Measurements from ENCODE around the gene HOXB2.

The HOXB2 gene

DNA sequence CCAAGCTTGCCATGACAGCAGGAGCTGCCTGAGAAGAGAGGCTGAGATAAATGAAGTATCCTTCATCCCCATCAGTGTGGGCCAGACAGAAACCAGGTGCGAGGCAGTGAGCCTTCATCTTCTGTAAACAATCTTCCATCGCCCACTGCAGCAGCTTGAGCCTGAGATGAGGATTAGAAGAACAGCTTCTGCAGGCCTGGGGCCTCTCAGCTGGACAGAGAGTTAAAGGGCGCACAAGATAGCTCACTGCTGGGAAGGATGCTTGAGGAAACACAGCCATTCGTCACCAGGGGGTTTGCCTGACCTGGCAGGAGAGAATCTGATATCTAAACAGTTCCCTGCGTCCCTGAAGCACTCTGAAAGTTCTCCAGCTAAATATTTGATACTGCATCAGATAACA is 41.2 kb downstream of the HOXB2 start:
- no peak overlapping the region for H3K4me3 ChIP-seq (replicated peaks; ENCODE audit: low read depth, low read length)
- TF ChIP-seq, protein P1, sequence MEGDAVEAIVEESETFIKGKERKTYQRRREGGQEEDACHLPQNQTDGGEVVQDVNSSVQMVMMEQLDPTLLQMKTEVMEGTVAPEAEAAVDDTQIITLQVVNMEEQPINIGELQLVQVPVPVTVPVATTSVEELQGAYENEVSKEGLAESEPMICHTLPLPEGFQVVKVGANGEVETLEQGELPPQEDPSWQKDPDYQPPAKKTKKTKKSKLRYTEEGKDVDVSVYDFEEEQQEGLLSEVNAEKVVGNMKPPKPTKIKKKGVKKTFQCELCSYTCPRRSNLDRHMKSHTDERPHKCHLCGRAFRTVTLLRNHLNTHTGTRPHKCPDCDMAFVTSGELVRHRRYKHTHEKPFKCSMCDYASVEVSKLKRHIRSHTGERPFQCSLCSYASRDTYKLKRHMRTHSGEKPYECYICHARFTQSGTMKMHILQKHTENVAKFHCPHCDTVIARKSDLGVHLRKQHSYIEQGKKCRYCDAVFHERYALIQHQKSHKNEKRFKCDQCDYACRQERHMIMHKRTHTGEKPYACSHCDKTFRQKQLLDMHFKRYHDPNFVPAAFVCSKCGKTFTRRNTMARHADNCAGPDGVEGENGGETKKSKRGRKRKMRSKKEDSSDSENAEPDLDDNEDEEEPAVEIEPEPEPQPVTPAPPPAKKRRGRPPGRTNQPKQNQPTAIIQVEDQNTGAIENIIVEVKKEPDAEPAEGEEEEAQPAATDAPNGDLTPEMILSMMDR (IDR thresholded peaks at IDR 0.05; ENCODE audit: low read depth, low read length, missing control alignments), result no peak
- no peak for DNase-seq (ENCODE audit: extremely low read depth, low read depth)

DNA sequence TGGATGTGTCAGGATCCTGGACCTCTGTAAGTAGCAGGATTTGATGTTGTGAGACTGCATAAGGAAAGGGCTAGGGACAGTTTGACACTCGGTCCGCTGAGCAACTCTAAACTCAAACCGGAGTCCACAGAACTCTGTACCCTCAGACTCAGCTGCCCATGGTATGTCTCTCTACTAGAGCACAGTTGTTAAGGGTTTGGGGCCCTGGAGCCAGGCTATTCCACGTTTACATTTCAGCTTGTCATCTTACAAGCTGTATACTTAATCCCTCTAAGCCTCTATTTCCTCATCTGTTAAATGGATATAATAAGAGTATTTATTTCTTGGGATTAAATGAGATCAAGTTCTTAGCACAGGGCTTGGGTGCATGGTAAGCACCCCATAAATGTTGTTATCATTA is 42.0 kb downstream of the HOXB2 start:
- TF ChIP-seq, protein P1 (IDR thresholded peaks at IDR 0.05; ENCODE audit: low read depth, low read length, missing control alignments), result no peak
- DNase-seq (ENCODE audit: extremely low read depth, low read depth), result no peak
- H3K4me3 ChIP-seq (replicated peaks; ENCODE audit: low read depth, low read length), result no peak overlapping the region

DNA sequence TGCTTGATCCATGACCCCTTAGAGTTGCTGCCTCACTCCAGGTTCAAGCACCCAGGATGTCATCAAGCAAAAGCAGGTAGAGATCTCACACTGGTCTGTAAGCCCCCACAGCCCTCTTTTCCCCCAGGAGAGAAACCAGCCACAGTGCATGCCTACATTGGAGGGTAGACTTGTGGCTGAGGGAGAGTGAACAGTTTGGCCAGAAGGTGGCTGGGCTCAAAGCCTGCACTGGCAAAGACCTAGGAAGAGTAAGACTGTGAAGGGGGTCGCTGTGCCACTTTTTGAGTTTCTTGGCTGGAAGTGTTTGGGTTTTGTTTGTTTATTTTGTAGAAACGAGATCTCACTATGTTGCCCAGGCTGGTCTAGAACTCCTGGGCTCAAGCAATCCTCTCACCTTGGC is 42.6 kb downstream of the HOXB2 start:
- no peak for DNase-seq (ENCODE audit: extremely low read depth, low read depth)

DNA sequence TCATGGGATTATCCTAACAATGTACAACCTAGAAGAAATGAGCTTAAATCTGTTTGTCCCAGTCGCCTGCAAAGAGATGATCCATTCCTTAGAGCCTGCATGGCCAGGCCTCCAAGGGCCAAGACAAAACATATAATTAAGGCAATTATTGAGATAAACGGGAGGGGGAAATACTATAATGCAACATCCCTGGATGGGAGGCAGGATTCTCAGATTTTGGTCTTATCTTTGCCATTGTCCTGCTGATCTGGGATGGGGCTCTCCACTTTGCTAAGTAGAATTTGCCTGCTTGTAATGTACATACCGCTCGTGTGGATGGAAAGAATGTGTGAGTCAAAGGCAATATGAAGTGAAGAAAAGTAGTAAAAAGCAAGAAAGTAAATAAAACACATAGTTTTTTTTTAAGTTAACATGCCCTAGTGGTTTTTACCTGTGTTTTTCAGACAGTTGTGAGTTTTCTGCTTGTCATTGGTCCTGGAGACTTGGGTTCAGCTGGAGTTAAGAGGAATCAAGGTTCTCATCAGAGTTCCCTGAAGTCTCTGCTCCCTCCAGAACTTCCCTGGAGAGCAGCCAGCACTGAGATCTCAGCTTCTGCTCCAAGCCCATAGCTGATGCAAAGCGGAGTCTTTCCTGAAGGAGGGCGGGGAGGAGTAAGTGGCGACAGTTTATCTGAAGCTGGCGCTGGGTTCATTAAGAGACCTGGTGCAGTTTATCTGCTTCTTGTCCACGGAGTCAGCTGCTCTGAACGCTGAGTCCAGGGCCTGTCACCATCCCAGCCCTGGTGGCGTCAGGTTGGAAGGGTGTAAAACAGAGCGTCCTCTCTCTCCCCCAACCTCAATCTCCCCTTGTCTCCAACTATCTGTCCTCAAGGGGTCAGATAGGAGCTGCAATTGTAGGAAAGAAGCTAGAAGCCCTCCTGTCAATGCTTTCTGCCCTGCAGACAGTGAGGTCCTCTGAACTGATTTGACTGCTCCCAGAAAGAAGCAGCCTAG is 44.2 kb downstream of the HOXB2 start:
- H3K4me3 ChIP-seq (replicated peaks; ENCODE audit: low read depth, low read length), result no peak overlapping the region
- no peak for DNase-seq (ENCODE audit: extremely low read depth, low read depth)
- TF ChIP-seq, protein P1 (IDR thresholded peaks at IDR 0.05; ENCODE audit: low read depth, low read length, missing control alignments), result no peak

More for the DNA sequence above, 42.6 kb downstream of the HOXB2 start:
- no peak overlapping the region for H3K4me3 ChIP-seq (replicated peaks; ENCODE audit: low read depth, low read length)
- TF ChIP-seq, protein P1 (IDR thresholded peaks at IDR 0.05; ENCODE audit: low read depth, low read length, missing control alignments), result no peak

DNA sequence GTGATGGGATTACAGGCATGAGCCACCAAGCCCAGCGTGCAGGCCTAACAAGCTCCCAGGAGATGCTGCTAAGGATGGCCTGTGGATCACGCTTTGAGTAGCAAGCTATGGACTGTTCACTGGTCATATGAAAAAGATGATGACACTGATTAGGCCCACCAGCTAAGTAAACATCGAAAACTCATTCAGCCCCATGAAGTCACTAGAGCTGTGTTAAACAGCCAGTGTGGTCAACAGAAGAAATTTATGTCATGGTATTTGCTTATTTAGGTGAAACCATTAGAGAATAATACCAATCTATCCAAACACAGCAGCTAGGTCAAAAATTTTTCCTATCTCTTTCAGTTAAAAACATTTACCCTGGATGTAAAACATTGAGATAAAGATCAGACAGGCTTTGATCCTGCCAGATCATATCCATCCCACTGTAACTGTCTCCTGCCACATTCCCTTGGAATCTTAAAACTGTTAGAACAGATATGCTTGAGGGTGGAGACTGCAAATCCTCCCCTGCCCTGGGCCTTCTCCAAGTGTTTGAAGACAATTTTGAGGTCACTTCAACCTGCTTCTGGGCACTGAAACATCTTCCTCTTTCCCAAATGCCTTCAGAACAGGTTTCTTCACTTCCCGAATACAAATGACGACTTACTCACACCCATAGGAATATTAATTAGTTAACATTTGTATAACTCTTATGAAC is 45.0 kb downstream of the HOXB2 start:
- TF ChIP-seq, protein P1 (IDR thresholded peaks at IDR 0.05; ENCODE audit: low read depth, low read length, missing control alignments), result no peak

DNA sequence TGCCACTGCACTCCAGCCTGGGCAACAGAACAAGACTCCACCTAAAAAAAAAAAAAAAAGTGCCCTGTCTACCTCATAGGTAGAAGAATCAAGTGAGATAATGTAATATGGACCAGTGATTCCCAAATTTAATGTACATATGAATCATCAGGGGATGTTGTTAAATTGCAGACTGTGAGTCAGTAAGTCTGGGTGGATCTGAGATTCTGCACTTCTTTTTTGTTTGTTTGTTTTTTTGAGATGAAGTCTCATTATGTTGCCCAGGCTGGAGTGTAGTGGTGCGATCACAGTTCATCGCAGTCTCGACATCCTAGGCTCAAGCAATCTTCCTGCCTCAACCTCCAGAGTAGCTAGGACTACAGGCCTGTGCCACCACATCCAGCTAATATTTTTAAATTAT is 45.7 kb downstream of the HOXB2 start:
- DNase-seq (ENCODE audit: extremely low read depth, low read depth), result no peak
- TF ChIP-seq, protein P1 (IDR thresholded peaks at IDR 0.05; ENCODE audit: low read depth, low read length, missing control alignments), result no peak
- H3K4me3 ChIP-seq (replicated peaks; ENCODE audit: low read depth, low read length), result no peak overlapping the region

More for the DNA sequence above, 45.0 kb downstream of the HOXB2 start:
- no peak overlapping the region for H3K4me3 ChIP-seq (replicated peaks; ENCODE audit: low read depth, low read length)
- DNase-seq (ENCODE audit: extremely low read depth, low read depth), result no peak
